Retinal pigment epithelial cell (primary cell): ENCODE measurements around the gene IFIT1.
"Not testable (repeated sequence)": the region's sequence is repeated elsewhere in the genome, so short reads cannot be mapped to it uniquely, and the experiment has no call there.

Experiments
- DNase-seq: peaks from one replicate; pipeline ENCODE4 v3.0.0-alpha.2; 2010; ENCODE audit warnings: low read depth
- H3K4me3 ChIP-seq: 2 replicates; pipeline ENCODE4 v1.5.1; 2011; ENCODE audit warnings: mild to moderate bottlenecking, low read length, control low read depth, moderate library complexity
- TF ChIP-seq, protein P1 (sequence below): conservative IDR thresholded peaks from 2 replicates; pipeline ENCODE4 v1.5.1; 2011; ENCODE audit warnings: low read depth, low read length, control low read depth, inconsistent platforms

IFIT1 gene

DNA sequence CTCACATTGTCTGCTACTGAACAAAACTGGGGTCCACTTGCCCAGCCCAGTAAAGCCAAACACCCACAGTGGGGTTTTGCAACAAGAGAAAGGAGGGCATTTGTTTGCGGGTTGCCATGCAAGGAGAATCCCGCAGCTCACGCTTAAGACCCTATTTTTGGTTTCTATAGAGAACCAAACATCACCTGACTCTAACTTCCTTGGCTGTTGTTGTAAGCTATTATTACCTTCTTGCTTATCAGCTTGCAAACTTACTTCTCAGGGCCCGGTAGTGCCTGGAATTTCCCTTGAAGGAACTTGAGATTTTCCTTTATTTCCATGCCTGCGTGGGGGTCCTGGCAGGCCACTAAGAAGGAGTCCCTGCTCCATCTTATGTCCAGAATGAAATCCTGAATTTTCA is 43.9 kb upstream of the IFIT1 start:
- DNase-seq = no peak
- TF ChIP-seq, protein P1, sequence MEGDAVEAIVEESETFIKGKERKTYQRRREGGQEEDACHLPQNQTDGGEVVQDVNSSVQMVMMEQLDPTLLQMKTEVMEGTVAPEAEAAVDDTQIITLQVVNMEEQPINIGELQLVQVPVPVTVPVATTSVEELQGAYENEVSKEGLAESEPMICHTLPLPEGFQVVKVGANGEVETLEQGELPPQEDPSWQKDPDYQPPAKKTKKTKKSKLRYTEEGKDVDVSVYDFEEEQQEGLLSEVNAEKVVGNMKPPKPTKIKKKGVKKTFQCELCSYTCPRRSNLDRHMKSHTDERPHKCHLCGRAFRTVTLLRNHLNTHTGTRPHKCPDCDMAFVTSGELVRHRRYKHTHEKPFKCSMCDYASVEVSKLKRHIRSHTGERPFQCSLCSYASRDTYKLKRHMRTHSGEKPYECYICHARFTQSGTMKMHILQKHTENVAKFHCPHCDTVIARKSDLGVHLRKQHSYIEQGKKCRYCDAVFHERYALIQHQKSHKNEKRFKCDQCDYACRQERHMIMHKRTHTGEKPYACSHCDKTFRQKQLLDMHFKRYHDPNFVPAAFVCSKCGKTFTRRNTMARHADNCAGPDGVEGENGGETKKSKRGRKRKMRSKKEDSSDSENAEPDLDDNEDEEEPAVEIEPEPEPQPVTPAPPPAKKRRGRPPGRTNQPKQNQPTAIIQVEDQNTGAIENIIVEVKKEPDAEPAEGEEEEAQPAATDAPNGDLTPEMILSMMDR = no peak
- no peak overlapping the region for H3K4me3 ChIP-seq

DNA sequence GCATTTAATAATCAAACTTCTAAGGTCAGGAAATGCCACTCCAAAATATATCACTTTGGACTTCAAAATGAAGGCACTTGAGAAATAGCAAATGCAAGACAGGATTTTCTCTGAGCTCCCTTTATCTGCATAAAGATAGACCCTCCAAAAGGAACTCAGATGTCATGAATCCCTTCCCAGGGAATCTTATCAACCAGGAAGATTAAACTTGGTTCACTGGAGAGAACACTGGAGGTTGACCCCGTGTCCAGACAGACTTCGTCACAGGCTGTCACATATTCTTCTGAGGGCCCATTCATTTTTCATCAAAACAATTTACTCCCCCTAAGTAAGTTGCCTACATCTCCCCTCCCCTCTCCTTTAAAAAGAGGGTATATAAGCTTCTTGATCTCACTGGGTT is 43.4 kb upstream of the IFIT1 start:
- no peak for DNase-seq
- no peak overlapping the region for H3K4me3 ChIP-seq
- TF ChIP-seq, protein P1 = no peak

DNA sequence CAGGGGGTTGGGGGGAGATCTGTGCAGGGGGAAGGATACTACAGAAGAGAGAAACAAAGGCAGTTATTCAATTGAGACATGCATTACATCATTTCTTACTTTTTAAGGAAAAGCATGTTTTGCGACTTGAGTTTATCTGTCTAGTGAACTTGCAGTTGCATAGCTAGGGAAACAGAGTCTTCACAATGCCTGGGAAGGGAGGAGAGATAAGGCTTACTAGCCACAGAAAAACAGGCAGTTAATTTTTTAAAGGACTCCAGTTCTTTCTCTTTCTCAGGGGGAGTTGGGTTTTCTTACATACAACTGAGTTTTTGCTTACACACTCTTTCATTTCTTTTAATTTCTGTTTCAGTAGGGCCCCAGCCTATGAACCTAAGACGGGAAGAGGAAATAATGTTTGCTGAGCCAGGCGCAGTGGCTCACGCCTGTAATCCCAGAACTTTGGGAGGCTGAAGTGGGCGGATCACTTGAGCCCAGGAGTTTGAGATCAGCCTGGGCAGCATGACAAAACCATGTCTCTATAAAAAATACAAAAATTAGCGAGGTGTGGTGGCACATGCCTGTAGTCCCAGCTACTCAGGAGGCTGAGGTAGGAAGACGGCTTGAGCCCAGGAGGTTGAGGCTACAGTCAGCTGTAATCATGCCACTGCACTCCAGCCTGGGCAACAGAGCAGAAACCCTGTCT is 41.6 kb upstream of the IFIT1 start:
- H3K4me3 ChIP-seq, DNase-seq: not testable (repeated sequence)

DNA sequence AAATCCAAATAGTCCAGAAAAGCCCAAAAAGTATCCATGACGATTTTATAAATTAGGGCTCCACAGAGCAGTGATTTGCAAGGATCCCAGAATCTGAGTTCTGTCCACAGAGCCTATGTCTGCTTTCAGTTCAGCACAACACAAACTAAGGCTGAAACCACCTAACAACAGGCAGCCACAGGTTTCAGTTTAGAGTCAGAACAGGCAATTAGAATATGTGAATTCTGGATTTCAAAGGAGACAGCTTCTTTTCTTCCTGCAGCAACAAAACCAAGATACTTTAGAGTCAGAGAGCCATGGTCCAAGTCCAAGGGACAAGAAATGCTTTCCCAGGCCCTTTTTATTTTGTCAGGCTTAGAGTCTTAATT is 41.0 kb upstream of the IFIT1 start:
- TF ChIP-seq, protein P1 = no peak
- no peak for DNase-seq
- no peak overlapping the region for H3K4me3 ChIP-seq

DNA sequence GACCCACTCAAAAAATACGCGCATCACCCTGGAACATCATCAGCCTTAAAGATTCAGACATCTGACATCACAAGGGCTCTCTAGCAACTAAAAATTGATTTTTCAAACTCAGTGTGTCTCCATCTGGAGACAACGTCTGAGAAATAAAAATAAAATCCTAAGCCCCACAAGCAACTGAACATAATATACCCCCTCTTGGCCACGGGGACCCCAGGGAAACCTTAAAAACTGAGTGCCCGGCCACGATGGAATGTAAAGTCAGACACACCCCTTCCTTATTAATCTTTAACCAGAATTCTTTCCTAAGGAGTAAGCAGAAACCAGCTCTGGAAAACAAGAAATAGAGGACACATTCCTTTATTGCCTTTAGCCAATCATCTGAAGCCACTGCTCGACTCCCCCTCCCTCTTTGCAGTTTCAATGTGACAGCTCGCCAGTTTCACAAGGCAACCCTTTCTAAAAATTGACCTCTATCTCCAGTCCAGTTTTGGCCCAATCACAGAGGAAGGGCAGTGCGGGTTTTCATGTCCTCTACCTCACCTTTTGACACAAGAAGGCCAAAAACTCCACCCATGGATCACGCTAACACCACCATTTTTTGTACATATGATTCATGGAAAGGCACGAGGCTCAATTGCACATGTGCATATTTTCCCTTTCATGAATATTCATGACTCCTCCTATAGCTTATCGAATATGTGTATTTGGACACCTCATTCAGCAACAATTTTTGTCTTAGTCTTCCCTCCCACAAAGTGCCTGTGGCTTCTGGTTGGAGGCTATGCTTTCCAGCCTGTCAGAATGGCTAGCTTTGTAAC is 40.4 kb upstream of the IFIT1 start:
- TF ChIP-seq, protein P1 = no peak
- DNase-seq = peak; percentile 88
- peak overlapping the region; percentile 47 for H3K4me3 ChIP-seq

DNA sequence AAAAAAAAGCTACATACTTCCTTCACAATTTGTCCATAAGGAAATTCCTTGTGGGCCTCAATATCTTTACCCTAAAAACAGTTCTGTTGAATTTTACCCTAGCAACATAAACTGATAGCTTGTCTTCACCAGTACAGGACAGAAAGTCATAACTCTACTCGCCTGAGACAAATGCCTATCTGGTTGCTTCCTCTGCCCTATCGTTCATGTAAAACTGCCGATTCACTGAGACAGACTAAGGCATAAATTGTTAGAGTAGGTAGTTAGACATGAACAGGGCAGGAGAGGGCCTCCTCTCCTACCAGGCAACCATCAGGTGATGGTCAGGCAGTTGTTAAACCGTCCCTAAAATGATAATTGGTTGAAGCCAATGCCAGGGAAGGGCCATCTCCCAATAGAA is 39.6 kb upstream of the IFIT1 start:
- TF ChIP-seq, protein P1 = no peak
- no peak overlapping the region for H3K4me3 ChIP-seq
- no peak for DNase-seq

DNA sequence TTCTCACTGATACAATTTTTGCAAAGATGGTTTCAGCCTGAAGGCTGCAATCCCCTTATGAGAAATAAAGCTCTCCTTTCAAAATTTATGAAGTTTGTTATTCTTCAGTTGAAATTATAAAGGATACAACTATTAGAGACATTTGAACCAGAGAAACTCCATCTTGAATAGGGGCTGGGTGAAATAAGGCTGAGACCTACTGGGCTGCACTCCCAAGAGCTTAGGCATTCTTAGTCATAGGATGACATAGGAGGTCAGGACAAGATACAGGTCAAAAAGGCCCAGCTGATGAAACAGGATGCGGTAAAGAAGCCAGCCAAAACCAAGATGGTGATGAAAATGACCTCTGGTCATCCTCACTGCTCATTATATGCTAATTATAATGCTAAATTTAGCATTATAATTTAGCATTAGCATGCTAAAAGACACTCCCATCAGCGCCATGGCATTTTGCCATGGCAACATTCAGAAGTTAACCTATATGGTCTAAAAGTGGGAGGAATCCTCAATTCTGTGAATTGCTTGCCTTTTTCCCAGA is 37.0 kb upstream of the IFIT1 start:
- no peak overlapping the region for H3K4me3 ChIP-seq
- DNase-seq = no peak
- TF ChIP-seq, protein P1 = no peak
